HG03064 (cell line): ENCODE data around the gene FRMD4A.
"Not testable (repeated sequence)": the region's sequence is repeated elsewhere in the genome, so short reads cannot be mapped to it uniquely, and the experiment has no call there.

Source experiments
- ATAC-seq: cut with Tn5 transposase; IDR thresholded peaks from one replicate; pipeline ENCODE4 v1.9.1; 2021; ENCODE audit warnings: low read depth; ENCODE audit not compliant: unreplicated experiment

FRMD4A gene

GRCh38 chr10:14067638-14068037 lies 263.1 kb downstream of the FRMD4A start:
- ATAC-seq: not testable (repeated sequence)

- ATAC-seq: no peak
Observed at GRCh38 chr10:14066106-14066505, 264.6 kb downstream of the FRMD4A start.

GRCh38 chr10:14063531-14064285 lies 267.0 kb downstream of the FRMD4A start:
- no peak for ATAC-seq

GRCh38 chr10:14062528-14063260 lies 268.0 kb downstream of the FRMD4A start:
- no peak for ATAC-seq

GRCh38 chr10:14060320-14061070 lies 270.2 kb downstream of the FRMD4A start:
- no peak for ATAC-seq

- no peak for ATAC-seq
Observed at GRCh38 chr10:14056610-14057332, 274.0 kb downstream of the FRMD4A start.

- no peak for ATAC-seq
Observed at GRCh38 chr10:14052931-14053330, 277.8 kb downstream of the FRMD4A start.

- no peak for ATAC-seq
Observed at GRCh38 chr10:14050598-14050997, 280.1 kb downstream of the FRMD4A start.

- no peak for ATAC-seq
Observed at GRCh38 chr10:14048930-14049613, 281.7 kb downstream of the FRMD4A start.

- no peak for ATAC-seq
Observed at GRCh38 chr10:14047431-14047830, 283.3 kb downstream of the FRMD4A start.

- not testable (repeated sequence) for ATAC-seq
Observed at GRCh38 chr10:14042051-14042450, 288.7 kb downstream of the FRMD4A start.

GRCh38 chr10:14040787-14041631 lies 289.7 kb downstream of the FRMD4A start:
- ATAC-seq: no peak

GRCh38 chr10:14039968-14040668 lies 290.6 kb downstream of the FRMD4A start:
- no peak for ATAC-seq

GRCh38 chr10:14036233-14036632 lies 294.5 kb downstream of the FRMD4A start:
- no peak for ATAC-seq

- no peak for ATAC-seq
Observed at GRCh38 chr10:14035506-14035905, 295.2 kb downstream of the FRMD4A start.

GRCh38 chr10:14032406-14032998 lies 298.2 kb downstream of the FRMD4A start:
- ATAC-seq: no peak

GRCh38 chr10:14026325-14026724 lies 304.4 kb downstream of the FRMD4A start:
- ATAC-seq: no peak
